K562 (cell line): Measurements from ENCODE around the gene SLC38A1. TPM values are rescaled to one million over a fixed set of nuclear protein-coding genes. Genes with fewer than 3 reads are reported as not detected.

Experiments used
- ATAC-seq: fragments of 200-7000 bp; cut with Tn5 transposase; 3 replicates; pipeline ENCODE4 v1.9.1; 2020; ENCODE audit warnings: moderate library complexity
- BruUV-seq: library from RNA; stranded (reverse); fragments of 400-500 nt; replicated peaks from 2 replicates; lab custom pipeline; 2021; lab: Mats Ljungman, UMichigan
- CTCF ChIA-PET: fragments of 300-600 bp; formaldehyde crosslinking; extraction: SDS; loops from one replicate; lab custom pipeline; 2021; ENCODE audit warnings: low intra/inter-chr PET ratio; lab: Yijun Ruan, JAX
- POLR2A ChIA-PET: fragments of 300-600, 350-650 bp; sonication (Branson Sonifier 250); formaldehyde crosslinking; extraction: SDS; loops from one replicate; lab custom pipeline; 2021; ENCODE audit warnings: antibody characterized with exemption, inconsistent platforms; lab: Yijun Ruan, JAX
- DNase-seq, 4 experiments: peaks; one replicate each; pipeline versions ENCODE4 v3.0.0 to v3.0.0-alpha.2; 2011 to 2018; ENCODE audit warnings: low spot score in 3 of 4, mixed read lengths in 3 of 4; ENCODE audit errors: extremely low read depth in 1 of 4
- FAIRE-seq: peaks from 2 replicates; lab custom pipeline; 2011; peaks lifted over from hg19 to GRCh38; lab: Jason Lieb, UNC
- H2AFZ ChIP-seq: 2 replicates; pipeline ENCODE4 v1.6.0; 2011; ENCODE audit warnings: low read depth, low read length, control low read depth, inconsistent platforms
- H3K27ac ChIP-seq: fragments of 200-600 bp; 3 replicates; pipeline ENCODE4 v1.8.0; 2011; ENCODE audit warnings: low read depth, mild to moderate bottlenecking, control low read depth, inconsistent platforms, low read length, moderate library complexity, mixed read lengths; ENCODE audit errors: extremely low read depth
- H3K27me3 ChIP-seq, 2 experiments: fragments of 300-600 bp in 1 of 2; 2 replicates in 1 of 2; 3 replicates in 1 of 2; pipeline versions ENCODE4 v1.6.0 to v1.8.0; 2011; ENCODE audit warnings: inconsistent platforms in 2 of 2, low read length in 2 of 2, mild to moderate bottlenecking in 1 of 2, mixed read lengths in 1 of 2, moderate library complexity in 1 of 2; ENCODE audit not compliant: control insufficient read depth in 2 of 2, insufficient read depth in 2 of 2
- H3K36me3 ChIP-seq: fragments of 300-600 bp; 3 replicates; pipeline ENCODE4 v1.8.0; 2011; ENCODE audit warnings: mild to moderate bottlenecking, low read length, inconsistent platforms; ENCODE audit not compliant: control insufficient read depth, insufficient read depth
- H3K4me1 ChIP-seq, 2 experiments: fragments of 200-600 bp in 1 of 2; replicated peaks in 1 of 2; 2 replicates in 1 of 2; 3 replicates in 1 of 2; pipeline versions ENCODE4 v1.5.1 to v1.8.0; 2011; ENCODE audit warnings: inconsistent platforms in 2 of 2, low read length in 2 of 2, mild to moderate bottlenecking in 1 of 2, mixed read lengths in 1 of 2, moderate library complexity in 1 of 2; ENCODE audit not compliant: control insufficient read depth in 2 of 2, insufficient read depth in 2 of 2
- H3K4me2 ChIP-seq: 2 replicates; pipeline ENCODE4 v1.6.1; 2011; ENCODE audit warnings: low read length, control low read depth, inconsistent platforms, mixed read lengths; ENCODE audit not compliant: insufficient read depth
- H3K4me3 ChIP-seq: fragments of 200-600 bp; sonication (generic), shearing (Covaris generic); 2 replicates; pipeline ENCODE4 v1.5.1; 2016; ENCODE audit warnings: control low read depth, inconsistent platforms
- H3K79me2 ChIP-seq: fragments of 200-600 bp; 3 replicates; pipeline ENCODE4 v1.8.0; 2011; ENCODE audit warnings: low read length, inconsistent platforms; ENCODE audit not compliant: control insufficient read depth, insufficient read depth
- H3K9ac ChIP-seq, 2 experiments: 2 replicates each; pipeline versions ENCODE4 v1.6.0 to v1.6.1; 2011; ENCODE audit warnings: low read depth in 2 of 2, low read length in 2 of 2, control low read depth in 1 of 2, inconsistent platforms in 1 of 2, mild to moderate bottlenecking in 1 of 2, mixed read lengths in 1 of 2; ENCODE audit not compliant: insufficient read depth in 1 of 2
- H3K9me1 ChIP-seq: one replicate; pipeline ENCODE4 v1.6.0; 2011; ENCODE audit warnings: inconsistent platforms, mild to moderate bottlenecking, low read length, moderate library complexity; ENCODE audit not compliant: control insufficient read depth, insufficient read depth
- H3K9me3 ChIP-seq: replicated peaks from 2 replicates; pipeline ENCODE4 v1.5.1; 2011; ENCODE audit warnings: low read depth, low read length, inconsistent platforms; ENCODE audit not compliant: control insufficient read depth, insufficient read depth
- H4K20me1 ChIP-seq: replicated peaks from 2 replicates; pipeline ENCODE4 v1.6.1; 2011; ENCODE audit warnings: low read length, inconsistent platforms, mixed read lengths; ENCODE audit not compliant: control insufficient read depth, insufficient read depth
- FOS ChIP-seq: IDR thresholded peaks from 3 replicates; pipeline ENCODE4 v1.6.1; 2011; ENCODE audit not compliant: insufficient read length; ENCODE audit errors: extremely low read depth
- GABPA ChIP-seq: fragments of 200-800 bp; sonication (Bioruptor generic); conservative IDR thresholded peaks from 2 replicates; pipeline ENCODE4 v1.6.1; 2016; ENCODE audit warnings: low read depth, missing genetic modification characterization, missing compliant biosample characterization
- HIVEP1 ChIP-seq: fragments of 250-450 bp; sonication (Bioruptor Pico); IDR thresholded peaks from 2 replicates; pipeline ENCODE4 v1.4.0; 2020; ENCODE audit warnings: mild to moderate bottlenecking
- KDM4B ChIP-seq, 2 experiments: fragments of 450-650 bp in 1 of 2; sonication (generic) in 1 of 2; IDR thresholded peaks; 2 replicates each; pipeline ENCODE4 v1.6.1; 2016 to 2017; ENCODE audit warnings: borderline replicate concordance in 2 of 2, antibody characterized with exemption in 1 of 2, low read depth in 1 of 2, mild to moderate bottlenecking in 1 of 2
- NCOA6 ChIP-seq: fragments of 450-650 bp; IDR thresholded peaks from 2 replicates; pipeline ENCODE4 v1.6.1; 2017; ENCODE audit warnings: mild to moderate bottlenecking
- PRMT5 ChIP-seq: sonication (generic); formaldehyde crosslinking; IDR thresholded peaks from 2 replicates; pipeline ENCODE4 v1.5.0; 2020; ENCODE audit warnings: missing genetic modification reagents
- PTRF ChIP-seq: fragments of 450-650 bp; IDR thresholded peaks from 2 replicates; pipeline ENCODE4 v1.6.1; 2016; ENCODE audit warnings: mild to moderate bottlenecking, missing genetic modification characterization, missing compliant biosample characterization
- SAP30 ChIP-seq: fragments of 200-600 bp; sonication (generic); IDR thresholded peaks from 2 replicates; pipeline ENCODE4 v1.6.1; 2012; ENCODE audit warnings: borderline replicate concordance, low read depth, mild to moderate bottlenecking, moderate library complexity, low read length, control low read depth, inconsistent platforms; ENCODE audit not compliant: insufficient read depth, poor library complexity, severe bottlenecking
- TARDBP ChIP-seq: fragments of 450-650 bp; IDR thresholded peaks from 2 replicates; pipeline ENCODE4 v1.6.1; 2016
- ZNF79 ChIP-seq: fragments of 250-450 bp; sonication (Bioruptor Pico); IDR thresholded peaks from 2 replicates; pipeline ENCODE4 v1.4.0; 2020; ENCODE audit warnings: low read depth, mild to moderate bottlenecking, moderate library complexity
- WGBS: fragments of 100-300 bp; shearing (Covaris generic); methylation state at CpG from one replicate; pipeline ENCODE4 v1.1.6; 2016; ENCODE audit warnings: low coverage, mixed read lengths; ENCODE audit not compliant: insufficient coverage; ENCODE audit errors: missing lambda C conversion rate; 5-methylcytosine and 5-hydroxymethylcytosine counted together
- in situ Hi-C: fragments of 300-500 bp; cut with MboI; formaldehyde crosslinking; loops from 4 replicates; pipeline ENCODE4 v1.15.0; 2018; ENCODE audit warnings: inconsistent platforms, mixed read lengths
- intact Hi-C: fragments of 100-400 bp; cut with micrococcal nuclease; formaldehyde crosslinking; loops from 2 replicates; pipeline ENCODE4 v1.14.2; 2022
- polyA plus RNA-seq, 8 experiments: library from polyadenylated mRNA; depleted of rRNA in 4 of 8; stranded (reverse) in 5 of 8; unstranded in 3 of 8; fragments of >200 nt; fragmentation: Nextera tagmentation in 2 of 8; fragmentation: Illumina TruSeq in 1 of 8; extraction: Ambion mirVana in 2 of 8; extraction: Trizol in 1 of 8; gene quantifications; 2 replicates each; pipeline versions ENCODE4 v1.2.1 to v1.2.3, GENCODE V29; 2011 to 2014; ENCODE audit warnings: inconsistent platforms in 1 of 8, missing spikeins in 1 of 8
- total RNA-seq, 7 experiments: library from RNA; depleted of rRNA in 6 of 7; stranded (reverse); fragments of >200 nt in 6 of 7; fragmentation: Illumina TruSeq in 2 of 7; extraction: Trizol in 2 of 7; gene quantifications; 2 replicates each; pipeline versions ENCODE4 v1.2.1 to v1.2.3, GENCODE V29; 2011 to 2021; ENCODE audit warnings: low replicate concordance in 1 of 7
- TF ChIP-seq, protein P1 (sequence below): fragments of 200-800 bp; sonication (Bioruptor generic); IDR thresholded peaks from 2 replicates; pipeline ENCODE4 v1.6.1; 2017; ENCODE audit warnings: missing genetic modification characterization, missing compliant biosample characterization
- TF ChIP-seq, protein P2 (sequence below): fragments of 250-450 bp; sonication (Bioruptor Pico); IDR thresholded peaks from 2 replicates; pipeline ENCODE4 v1.4.0; 2020; ENCODE audit warnings: mild to moderate bottlenecking, moderate library complexity

SLC38A1 gene
- total and polyA plus RNA-seq, 9 of the 15 experiments (the other 6 are each of a cell fraction or from before 2014, with no cell fraction given): 51.9 to 112 (median 75.0) TPM

DNA sequence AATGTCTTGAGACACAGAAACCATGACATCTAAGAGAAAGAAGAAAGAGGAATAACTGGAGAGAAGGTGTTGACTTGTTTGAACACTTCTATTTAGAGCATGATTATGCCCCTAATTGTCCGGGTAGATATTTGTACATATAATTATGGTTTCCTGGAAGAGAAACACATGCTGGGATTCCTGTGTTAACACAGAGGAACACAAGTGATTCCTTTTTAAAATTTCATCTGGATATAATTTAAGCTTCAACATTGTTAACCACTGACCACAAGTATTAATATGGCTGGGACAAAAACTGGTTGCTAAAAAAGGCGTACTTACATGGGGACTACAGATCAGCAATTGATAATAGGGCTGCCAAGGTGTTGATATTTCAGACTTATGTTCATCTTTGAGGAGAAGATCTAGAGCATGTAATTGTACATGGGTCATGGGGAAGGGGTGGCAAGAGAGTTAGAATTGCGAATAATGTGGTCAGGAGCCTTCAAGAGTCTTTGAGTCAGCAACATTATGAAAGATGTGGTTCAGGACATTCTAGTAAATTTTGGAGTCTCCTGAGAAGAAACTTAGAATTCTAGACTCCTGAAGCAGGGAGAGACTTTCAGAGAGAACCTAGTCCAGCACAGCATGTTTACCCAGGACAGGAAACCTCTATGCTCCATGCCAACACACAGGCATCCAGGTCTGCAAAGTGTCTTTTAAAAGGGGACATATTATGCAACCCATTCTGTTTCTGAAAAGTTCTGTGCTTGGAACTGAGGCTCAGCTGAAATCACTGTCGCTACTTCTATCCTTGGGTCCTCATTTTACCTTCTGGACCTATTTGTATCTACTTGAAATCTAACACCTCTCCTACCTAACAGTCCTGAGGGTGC, 56.5 kb downstream of the SLC38A1 start:
- POLR2A ChIA-PET: no interaction called here
- 91% methylated on average over 4 of the region's 4 CpGs for WGBS
- no peaks in the 10 kb centered on the region for H3K4me1 ChIP-seq
- H3K27ac ChIP-seq: no peak overlapping the region
- H3K9ac ChIP-seq: no peak overlapping the region
- no peak overlapping the region for H2AFZ ChIP-seq
- H3K4me3 ChIP-seq: no peak overlapping the region
- peaks cover 24% of the 10 kb centered on the region; the same call in 2 of the 3 replicates for H3K79me2 ChIP-seq
- H3K9me1 ChIP-seq: no peaks in the 10 kb centered on the region
- H4K20me1 ChIP-seq: no peaks in the 10 kb centered on the region
- TF ChIP-seq HIVEP1 (CRISPR knock-in tag): no peak
- no peak for TF ChIP-seq SAP30
- TF ChIP-seq NCOA6: no peak
- no peak for TF ChIP-seq FOS
- no peak for TF ChIP-seq PTRF
- TF ChIP-seq TARDBP: no peak
- TF ChIP-seq, protein P1, sequence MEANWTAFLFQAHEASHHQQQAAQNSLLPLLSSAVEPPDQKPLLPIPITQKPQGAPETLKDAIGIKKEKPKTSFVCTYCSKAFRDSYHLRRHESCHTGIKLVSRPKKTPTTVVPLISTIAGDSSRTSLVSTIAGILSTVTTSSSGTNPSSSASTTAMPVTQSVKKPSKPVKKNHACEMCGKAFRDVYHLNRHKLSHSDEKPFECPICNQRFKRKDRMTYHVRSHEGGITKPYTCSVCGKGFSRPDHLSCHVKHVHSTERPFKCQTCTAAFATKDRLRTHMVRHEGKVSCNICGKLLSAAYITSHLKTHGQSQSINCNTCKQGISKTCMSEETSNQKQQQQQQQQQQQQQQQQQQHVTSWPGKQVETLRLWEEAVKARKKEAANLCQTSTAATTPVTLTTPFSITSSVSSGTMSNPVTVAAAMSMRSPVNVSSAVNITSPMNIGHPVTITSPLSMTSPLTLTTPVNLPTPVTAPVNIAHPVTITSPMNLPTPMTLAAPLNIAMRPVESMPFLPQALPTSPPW (CRISPR knock-in tag): no peak
- TF ChIP-seq PRMT5: no peak
- TF ChIP-seq, protein P2, sequence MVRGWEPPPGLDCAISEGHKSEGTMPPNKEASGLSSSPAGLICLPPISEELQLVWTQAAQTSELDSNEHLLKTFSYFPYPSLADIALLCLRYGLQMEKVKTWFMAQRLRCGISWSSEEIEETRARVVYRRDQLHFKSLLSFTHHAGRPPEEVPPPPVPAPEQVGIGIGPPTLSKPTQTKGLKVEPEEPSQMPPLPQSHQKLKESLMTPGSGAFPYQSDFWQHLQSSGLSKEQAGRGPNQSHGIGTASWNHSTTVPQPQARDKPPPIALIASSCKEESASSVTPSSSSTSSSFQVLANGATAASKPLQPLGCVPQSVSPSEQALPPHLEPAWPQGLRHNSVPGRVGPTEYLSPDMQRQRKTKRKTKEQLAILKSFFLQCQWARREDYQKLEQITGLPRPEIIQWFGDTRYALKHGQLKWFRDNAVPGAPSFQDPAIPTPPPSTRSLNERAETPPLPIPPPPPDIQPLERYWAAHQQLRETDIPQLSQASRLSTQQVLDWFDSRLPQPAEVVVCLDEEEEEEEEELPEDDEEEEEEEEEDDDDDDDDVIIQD (CRISPR knock-in tag): no peak
- no peak for TF ChIP-seq ZNF79 (CRISPR knock-in tag)
- no peak for TF ChIP-seq KDM4B (IDR thresholded peaks at IDR 0.05; ENCODE audit: borderline replicate concordance in 2 of 2, low read depth in 1 of 2)
- no peak for TF ChIP-seq GABPA (tag)
- TF ChIP-seq, all 486 proteins: peak for 0
- no peaks in the 10 kb centered on the region for H3K27me3 ChIP-seq
- H3K4me2 ChIP-seq: no peak overlapping the region
- CTCF ChIA-PET: no interaction called here
- BruUV-seq: no TSS peak
- ATAC-seq (no peak), DNase-seq (no peak), FAIRE-seq (no peak)
- in situ Hi-C loops (no loop called here), intact Hi-C loops (no loop called here)
- H3K9me3 ChIP-seq: no peaks in the 10 kb centered on the region
- H3K36me3 ChIP-seq: peaks cover 91% of the 10 kb centered on the region
